GM12891 (cell line): ENCODE results near the gene ELMOD3.

Experiments
- PAX5 ChIP-seq: IDR thresholded peaks from 2 replicates; pipeline ENCODE4 v1.6.1; 2011; ENCODE audit warnings: low read length, moderate library complexity, mild to moderate bottlenecking; ENCODE audit not compliant: insufficient read depth, severe bottlenecking
- POLR2A ChIP-seq: IDR thresholded peaks from 2 replicates; pipeline ENCODE4 v1.6.1; 2011; ENCODE audit warnings: low read depth, low read length, control low read depth
- POLR2AphosphoS5 ChIP-seq: IDR thresholded peaks from 2 replicates; pipeline ENCODE4 v1.6.1; 2011; ENCODE audit warnings: low read depth, low read length, control low read depth
- POU2F2 ChIP-seq: IDR thresholded peaks from 2 replicates; pipeline ENCODE4 v1.6.1; 2011; ENCODE audit warnings: low read depth, mild to moderate bottlenecking, control low read depth, low read length, moderate library complexity

- TF ChIP-seq POLR2A (no peak), POLR2AphosphoS5 (no peak), POU2F2 (no peak), PAX5 (no peak)
Observed at GRCh38 chr2:85308201-85308600, 46.4 kb upstream of the ELMOD3 start.
